Endothelial cell of hepatic sinusoid (primary cell): Measurements from ENCODE around the gene TIAM1.

Experiments
- in situ Hi-C: cut with HindIII; loops from 2 replicates; pipeline ENCODE4 v1.10.0; 2017; ENCODE audit warnings: low sequenced_read_pairs

TIAM1 gene

DNA sequence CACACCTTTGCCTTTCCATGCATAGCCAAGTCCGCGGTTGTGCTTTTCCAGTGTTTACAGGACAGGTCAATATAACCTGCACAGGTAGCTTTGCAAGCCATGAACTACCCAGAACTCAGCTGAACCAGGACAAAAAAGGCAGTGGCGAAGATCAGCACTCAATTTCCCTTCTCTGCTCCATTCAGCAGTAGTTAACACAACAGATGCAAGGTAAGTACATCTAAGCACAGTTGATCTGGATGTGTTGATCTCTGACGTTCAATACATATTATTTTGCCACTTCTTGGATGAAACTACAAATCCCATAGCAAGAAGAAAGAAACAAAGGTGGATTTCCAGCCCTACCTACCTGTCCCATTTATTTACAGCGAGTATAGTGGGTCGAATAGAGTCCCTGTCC, 159.2 kb downstream of the TIAM1 start:
- in situ Hi-C loops, result no loop called here

DNA sequence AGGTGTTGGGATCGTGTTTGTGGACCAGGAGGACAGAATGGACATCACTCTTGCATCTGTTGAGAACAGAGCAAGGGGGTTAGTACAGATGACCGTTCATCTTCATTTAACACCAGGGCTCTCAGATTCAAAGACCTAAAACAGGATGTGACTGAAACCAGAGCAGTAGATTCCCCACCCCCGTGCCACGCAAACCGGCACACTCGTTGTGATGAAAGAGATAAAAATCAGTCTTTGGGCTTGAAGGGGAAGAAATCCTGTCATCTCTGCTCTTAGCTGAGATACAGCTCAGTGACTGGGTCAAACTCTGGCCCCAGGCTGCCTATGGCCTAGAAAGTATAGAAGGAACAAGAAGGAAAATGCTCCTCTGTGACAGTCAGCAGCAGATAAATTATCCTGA, 159.6 kb downstream of the TIAM1 start:
- in situ Hi-C loops, result no loop called here

GRCh38 chr21:31182231-31183140, 161.6 kb downstream of the TIAM1 start:
- in situ Hi-C loops, result no loop called here

- in situ Hi-C loops, result no loop called here
Measured at GRCh38 chr21:31181082-31181750, 162.8 kb downstream of the TIAM1 start.

DNA sequence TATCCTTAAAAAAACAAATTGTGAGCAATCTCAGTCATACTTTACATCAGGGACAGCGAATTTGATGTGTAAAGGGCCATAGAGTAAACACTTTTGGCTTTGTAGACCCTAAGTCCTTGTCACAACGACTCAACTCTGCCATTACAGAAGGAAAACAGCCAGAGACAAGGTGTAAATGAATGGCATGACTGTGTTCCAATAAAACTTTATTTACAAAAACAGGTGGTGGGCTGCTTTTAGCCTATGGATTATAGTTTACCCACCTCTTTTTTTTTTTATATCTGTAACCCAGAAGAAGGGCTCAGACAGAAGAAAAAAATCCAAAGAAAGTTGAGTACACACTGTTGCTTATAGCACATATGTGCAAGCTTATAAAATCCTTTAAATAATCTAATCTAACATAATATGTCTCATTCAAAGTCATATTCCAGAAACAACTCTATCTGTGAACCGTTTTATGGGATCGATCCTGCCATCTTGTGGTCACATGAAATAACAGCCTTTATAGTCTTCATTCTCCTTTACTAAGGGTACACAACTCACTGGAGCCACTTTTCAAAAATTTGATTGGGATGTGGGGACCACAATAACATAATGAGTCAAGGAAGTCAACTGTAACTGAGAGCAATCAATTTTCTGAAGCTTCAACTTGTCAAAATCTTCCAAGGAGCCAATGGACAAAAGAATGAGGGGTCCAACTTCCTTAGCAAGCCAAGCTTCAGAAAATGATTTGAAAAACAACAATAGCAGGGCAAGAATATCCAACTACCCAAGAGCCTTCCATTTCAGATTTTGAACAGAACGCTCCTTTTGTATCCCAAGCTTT, 163.6 kb downstream of the TIAM1 start:
- in situ Hi-C loops, result no loop called here

- in situ Hi-C loops, result no loop called here
Measured at GRCh38 chr21:31176725-31177124, 167.3 kb downstream of the TIAM1 start.

- in situ Hi-C loops, result no loop called here
Measured at GRCh38 chr21:31176080-31176551, 167.9 kb downstream of the TIAM1 start.

GRCh38 chr21:31173881-31174555, 170.0 kb downstream of the TIAM1 start:
- in situ Hi-C loops, result loop anchor here (5.0 kb wide), 2 partner anchors 47 to 77 kb away; no protein-coding TSS in a partner anchor

GRCh38 chr21:31172328-31172727, 171.7 kb downstream of the TIAM1 start:
- in situ Hi-C loops, result loop anchor here (5.0 kb wide), 2 partner anchors 45 to 75 kb away; no protein-coding TSS in a partner anchor

- in situ Hi-C loops, result no loop called here
Measured at GRCh38 chr21:31164713-31165694, 179.1 kb downstream of the TIAM1 start.

DNA sequence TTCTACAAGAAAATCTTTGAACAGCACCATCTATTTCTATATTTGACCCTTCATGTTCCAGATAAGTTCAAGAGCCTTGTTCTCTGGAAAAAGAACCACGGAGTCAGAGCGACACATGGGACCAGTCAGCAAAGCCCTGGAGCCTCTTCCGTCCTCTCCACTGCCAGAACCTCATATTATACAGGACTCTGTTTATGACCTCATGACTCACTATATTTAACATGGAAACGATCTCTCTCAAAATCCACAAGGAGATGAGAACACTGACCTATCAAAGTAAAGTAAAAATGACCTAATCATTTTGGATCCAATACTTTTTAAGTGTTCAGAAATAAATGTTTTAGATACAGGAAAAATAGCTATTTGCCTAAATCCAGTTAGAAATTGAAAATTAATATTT, 181.2 kb downstream of the TIAM1 start:
- in situ Hi-C loops, result no loop called here

DNA sequence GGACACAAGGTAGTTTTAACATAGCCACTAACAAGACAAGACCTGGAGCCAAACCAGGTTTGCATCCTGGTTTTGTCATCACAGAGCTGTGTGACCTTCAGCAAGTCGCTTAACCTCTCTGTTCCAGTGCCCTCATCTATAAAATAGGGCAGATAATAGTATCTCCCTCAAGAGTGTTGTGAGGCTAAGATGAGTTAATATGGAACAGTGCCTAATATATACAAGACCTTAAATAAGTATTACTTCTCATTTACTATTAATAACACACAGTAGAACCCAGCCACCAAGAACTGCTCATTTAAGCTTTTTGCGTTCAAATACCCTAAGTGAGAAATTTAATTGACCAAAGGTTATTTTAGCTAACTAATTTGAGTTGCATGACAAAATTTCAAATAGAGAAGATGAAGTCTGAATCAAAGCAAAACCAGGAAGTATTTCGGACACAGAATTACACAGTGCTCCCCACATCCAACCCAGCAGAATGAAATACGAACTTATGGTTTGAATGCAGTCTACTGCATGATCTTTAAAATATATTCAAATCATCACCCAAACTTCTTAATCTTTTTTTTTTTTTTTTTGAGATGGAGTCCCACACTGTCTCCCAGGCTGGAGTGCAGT, 181.9 kb downstream of the TIAM1 start:
- in situ Hi-C loops, result no loop called here

DNA sequence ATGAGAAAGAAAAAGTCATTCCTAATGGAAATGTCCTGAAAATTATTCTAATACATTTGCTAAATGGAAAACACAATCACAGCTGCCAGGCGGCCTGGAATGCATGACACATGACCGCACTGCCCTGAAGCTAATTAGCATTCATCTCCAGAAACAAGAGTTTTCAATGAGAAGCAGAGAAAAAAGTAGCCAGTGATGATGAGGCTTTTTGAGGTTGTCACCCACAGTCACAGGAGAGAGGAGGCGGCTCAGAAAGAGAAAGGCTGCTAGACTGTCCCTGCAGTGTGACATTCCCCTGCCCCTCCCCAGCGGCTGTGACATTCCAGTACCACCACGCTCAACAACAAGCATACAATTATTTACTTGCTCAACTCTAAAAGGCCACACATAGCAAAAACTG, 182.9 kb downstream of the TIAM1 start:
- in situ Hi-C loops, result no loop called here

DNA sequence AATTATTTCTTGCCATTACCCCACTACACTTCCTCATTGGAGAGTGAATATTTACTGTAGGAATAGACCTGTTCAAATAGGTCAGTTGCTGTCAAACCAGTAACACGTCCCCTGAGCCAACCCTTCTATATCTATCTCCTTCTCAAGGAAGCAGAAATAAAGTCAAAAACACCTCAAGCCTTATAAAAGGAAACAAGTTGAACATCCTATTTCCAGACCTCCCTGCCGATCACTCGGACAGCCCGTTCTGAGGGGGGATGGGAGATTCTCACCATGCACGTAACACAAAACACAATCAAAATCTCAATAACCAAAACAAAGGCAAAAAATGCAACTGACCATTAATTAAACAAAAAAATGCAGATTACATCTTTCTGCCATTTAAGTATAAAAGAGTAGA, 184.3 kb downstream of the TIAM1 start:
- in situ Hi-C loops, result no loop called here

- in situ Hi-C loops, result no loop called here
Measured at GRCh38 chr21:31158789-31159581, 185.1 kb downstream of the TIAM1 start.

GRCh38 chr21:31157756-31158155, 186.3 kb downstream of the TIAM1 start:
- in situ Hi-C loops, result no loop called here

- in situ Hi-C loops, result no loop called here
Measured at GRCh38 chr21:31156662-31157061, 187.4 kb downstream of the TIAM1 start.

GRCh38 chr21:31156169-31156568, 187.9 kb downstream of the TIAM1 start:
- in situ Hi-C loops, result no loop called here
